NCI-H460 (cell line): Measurements from ENCODE around the gene SEC24A. TPM values are rescaled to one million over a fixed set of nuclear protein-coding genes. Genes with fewer than 3 reads are reported as not detected.
"Not testable (repeated sequence)": the region's sequence is repeated elsewhere in the genome, so short reads cannot be mapped to it uniquely, and the experiment has no call there.

ENCODE experiments used
- DNase-seq: peaks from one replicate; pipeline ENCODE4 v3.0.0-alpha.2; 2016; ENCODE audit warnings: low read depth; ENCODE audit errors: extremely low read depth
- total RNA-seq: library from RNA; depleted of rRNA; stranded (reverse); fragments of >200 nt; shearing (Covaris generic); gene quantifications from 2 replicates; pipeline ENCODE4 v1.2.3, GENCODE V29; 2014

Gene SEC24A
- total RNA-seq, 1 experiment from 2014 or later = 17.3 TPM

DNA sequence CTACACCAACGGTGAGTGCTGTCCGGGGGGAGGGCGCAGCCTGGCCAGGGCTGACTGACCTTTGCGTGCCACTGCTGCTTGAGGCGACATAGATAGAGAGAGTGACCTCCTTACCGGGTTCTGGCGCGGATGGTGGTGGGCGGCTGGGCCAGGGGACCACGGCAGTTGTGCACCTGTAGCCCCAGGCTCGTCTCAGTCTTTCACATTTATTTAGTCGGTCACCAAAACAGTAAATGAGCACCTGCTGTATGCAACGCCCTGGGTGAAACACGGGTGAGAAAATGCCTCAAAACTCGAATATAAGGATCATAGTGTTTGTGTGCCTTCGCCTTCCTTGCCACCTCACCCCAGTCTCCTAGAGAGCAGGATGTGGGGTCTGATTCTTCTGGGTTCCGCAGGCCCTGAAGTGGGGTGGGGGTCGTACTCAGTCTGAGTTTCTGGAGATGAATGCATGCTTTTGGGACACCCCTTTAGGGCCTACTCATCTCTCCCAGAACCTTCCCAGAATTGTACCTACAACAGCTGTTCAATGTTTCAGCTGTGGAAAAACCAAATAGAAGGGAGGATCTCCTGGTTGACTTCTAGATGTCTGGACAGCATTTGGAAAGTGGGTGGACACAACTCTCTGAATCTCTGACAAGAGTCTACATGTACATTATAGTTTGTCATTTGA, 714 bp downstream of the SEC24A start:
- DNase-seq = no peak

DNA sequence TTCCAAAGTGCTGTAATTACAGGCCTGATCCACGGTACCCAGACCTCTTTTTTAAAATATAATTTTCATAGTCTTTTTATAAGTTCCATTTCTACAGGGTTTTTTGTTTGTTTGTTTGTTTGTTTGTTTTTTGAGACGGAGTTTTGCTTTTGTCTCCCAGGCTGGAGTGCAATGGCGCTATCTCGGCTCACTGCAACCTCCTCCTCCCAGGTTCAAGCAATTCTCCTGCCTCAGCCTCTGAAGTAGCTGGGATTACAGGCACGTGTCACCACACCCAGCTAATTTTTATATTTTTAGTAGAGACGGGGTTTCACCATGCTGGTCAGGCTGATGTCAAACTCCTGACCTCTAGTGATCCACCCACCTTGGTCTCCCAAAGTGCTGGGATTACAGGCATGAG, 2.1 kb downstream of the SEC24A start:
- DNase-seq = not testable (repeated sequence)

DNA sequence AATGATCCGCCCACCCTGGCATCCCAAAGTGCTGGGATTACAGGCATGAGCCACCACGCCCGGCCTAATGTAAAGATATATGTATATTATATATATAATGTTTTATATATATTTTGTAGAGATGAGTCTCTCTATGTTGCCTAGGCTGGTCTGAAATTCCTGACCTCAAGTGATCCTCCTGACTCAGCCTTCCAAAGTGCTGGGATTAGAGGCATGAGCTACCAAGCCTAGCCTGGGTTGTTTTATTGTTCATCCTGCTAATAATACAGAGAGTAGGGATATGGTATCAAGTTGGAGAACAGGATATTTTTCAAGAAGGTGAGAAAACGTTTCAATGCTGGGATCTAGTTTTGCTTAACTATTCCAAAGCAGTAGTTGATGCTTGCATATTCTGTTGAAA, 2.9 kb downstream of the SEC24A start:
- no peak for DNase-seq

DNA sequence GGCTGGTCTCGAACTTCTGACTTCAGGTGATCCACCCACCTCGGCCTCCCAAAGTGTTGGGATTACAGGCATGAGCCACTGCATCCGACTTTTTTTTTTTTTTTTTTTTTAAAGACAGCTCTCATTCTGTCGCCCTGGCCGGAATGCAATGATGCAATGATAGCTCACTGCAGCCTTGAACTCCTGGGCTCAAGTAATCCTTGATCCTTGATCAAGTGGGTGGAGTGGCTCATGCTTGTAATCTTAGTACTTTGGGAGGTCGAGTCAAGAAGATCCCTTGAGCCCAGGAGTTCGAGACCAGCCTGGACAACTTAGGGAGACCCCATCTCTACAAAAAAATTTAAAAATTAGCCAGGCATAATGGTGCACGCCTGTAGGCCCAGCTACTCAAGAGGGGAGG, 8.1 kb downstream of the SEC24A start:
- no peak for DNase-seq

DNA sequence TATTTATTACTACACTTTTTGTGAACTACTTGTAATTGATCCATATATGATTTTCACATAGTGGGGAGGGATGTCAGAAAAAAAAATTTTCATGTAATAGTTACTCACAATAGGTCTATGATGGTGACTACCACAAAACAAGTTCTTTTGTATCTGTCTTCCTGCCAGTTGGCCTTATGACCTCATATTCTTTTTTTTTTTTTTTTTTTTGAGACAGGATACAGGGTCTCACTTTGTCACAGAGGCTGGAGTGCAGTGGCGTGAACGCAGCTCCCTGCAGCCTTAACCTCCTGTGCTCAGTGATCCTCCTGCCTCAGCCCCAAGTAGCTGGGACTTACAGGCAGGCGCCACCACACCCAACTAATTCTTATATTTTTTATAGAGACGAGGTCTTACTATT, 10.9 kb downstream of the SEC24A start:
- DNase-seq = no peak

DNA sequence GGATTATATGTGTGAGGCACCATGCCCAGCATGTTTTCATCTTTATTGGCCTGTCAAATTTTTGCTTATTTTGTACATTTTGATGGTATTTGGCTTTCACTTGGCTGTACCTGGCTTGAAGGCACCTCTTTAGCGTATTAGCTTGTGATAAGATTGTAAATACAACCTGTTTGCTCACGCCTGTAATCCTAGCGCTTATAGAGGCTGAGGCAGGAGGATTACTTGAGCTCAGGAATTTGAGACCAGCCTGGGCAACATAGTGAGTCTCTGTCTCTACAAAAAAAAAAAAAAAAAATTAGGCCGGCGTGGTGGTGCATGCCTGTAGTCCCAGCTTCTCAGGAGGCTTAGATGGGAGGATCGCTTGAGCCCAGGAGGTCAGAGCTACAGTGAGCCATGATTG, 11.3 kb downstream of the SEC24A start:
- DNase-seq = no peak

DNA sequence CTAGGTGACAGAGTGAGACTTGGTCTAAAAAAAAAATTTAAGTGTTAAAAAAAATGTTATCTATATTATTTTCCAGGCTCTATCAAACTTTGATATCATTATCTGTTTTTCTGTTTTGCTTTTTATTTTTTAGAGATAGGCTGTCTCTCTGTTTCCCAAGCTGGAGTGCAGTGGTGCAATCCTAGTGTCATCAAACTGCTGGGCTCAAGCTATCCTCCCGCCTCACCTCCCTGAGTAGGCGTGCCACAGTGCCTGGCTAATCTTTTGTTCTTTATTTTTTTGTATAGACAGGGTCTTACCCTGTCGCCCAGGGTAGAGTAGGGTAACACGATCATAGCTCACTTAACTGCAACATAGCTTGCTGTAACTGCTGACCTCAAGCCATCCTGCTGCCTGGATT, 14.4 kb downstream of the SEC24A start:
- DNase-seq = no peak

DNA sequence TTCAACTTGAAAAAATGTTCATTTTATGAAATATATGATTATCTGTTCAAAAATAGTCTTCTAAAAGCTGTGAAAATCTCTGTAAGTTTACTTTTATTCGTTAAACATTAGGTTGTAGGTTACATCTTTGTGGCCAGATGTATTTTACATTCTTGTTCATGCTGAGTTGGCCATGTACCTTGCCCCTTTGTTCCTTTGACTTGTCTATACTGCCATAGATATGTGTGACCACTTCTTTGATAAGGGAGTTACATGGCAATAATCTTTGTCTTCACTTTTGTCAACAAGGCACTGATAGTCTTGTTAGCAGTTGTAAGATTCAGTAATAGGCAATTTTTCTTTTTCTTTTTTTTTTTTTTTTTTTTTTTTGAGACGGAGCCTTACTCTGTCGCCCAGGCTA, 15.9 kb downstream of the SEC24A start:
- no peak for DNase-seq

DNA sequence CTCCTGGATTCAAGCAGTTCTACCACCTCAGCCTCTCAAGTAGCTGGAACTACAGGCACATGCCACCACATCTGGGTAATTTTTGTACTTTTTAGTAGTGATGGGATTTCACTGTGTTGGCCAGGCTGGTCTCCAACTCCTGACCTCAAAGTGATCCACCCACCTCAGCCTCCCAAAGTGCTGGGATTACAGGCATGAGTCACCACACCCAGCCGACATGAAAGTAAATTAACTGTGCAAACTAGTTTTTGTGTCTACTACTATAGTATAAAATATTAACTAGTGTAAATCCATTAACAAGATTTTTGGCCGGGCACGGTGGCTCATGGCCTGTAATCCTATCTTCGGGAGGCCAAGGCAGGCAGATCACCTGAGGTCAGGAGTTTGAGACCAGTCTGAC, 25.0 kb downstream of the SEC24A start:
- not testable (repeated sequence) for DNase-seq

DNA sequence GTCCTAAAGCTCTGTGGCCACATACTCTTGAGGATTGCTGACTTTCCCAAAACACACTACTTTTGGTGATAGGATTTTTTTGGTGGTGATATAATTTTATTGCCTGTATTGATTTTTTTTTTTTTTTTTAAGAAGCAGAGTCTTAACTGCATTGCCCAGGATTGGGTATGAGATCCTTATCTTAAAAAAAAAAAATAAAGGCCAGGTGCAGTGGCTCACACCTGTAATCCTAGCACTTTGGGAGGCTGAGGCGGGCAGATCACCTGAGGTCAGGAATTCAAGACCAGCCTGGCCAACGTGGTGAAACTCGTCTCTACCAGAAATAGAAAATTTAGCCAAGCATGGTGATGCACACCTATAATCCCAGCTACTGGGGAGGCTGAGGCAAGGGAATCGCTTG, 28.8 kb downstream of the SEC24A start:
- not testable (repeated sequence) for DNase-seq

DNA sequence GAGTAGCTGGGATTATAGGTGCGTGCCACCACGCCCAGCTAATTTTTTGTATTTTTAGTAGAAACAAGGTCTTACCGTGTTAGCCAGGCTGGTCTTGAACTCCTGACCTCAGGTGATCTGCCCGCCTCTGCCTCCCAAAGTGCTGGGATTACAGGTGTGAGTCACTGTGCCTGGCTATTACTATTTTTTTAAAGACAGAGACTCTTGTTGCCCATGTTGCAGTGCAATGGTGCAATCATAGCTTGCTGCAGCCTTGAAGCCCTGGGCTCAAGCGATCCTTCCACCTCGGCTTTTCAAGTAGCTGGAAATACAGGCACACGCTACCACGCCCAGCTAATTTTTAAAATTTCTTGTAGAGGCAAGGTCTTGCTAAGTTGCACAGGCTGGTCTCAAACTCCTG, 41.6 kb downstream of the SEC24A start:
- not testable (repeated sequence) for DNase-seq

DNA sequence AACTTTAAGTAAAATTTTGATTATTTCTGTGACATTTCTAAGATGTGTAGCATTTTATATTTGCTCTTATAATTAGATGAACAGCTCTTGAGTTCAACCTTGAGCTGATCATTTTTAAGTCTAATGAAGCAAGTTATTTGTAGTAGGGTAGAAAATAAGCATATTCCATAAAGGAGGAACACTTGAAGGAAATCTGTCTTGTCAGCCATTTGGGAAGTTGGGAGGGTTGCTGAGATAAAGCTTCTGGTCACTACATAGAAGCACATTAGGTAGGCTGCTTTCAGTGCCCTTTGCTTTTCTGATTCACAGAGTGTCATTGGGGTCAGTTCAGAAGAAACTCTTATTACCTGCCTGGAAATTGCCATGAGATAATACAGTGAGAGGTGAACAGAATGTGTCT, 44.1 kb downstream of the SEC24A start:
- DNase-seq = no peak

DNA sequence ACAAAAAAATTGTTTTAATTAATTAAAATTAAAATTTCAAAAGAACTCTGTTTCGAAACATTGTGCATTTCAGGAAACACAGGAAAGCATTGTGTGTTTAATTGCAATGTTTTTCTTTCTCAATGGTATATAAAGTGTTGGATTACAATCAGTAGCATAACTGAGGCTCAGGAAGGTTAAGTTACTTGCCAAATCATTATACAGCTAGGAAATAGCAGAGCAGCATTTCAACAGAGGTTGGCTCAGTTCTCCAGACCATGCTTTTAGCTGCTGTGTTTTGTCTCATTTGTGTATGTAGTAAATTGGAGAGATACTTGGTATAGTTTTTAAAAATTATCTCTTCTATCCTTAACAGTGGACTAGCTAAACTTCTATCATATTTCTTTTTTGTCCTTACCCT, 59.7 kb downstream of the SEC24A start:
- DNase-seq = no peak

DNA sequence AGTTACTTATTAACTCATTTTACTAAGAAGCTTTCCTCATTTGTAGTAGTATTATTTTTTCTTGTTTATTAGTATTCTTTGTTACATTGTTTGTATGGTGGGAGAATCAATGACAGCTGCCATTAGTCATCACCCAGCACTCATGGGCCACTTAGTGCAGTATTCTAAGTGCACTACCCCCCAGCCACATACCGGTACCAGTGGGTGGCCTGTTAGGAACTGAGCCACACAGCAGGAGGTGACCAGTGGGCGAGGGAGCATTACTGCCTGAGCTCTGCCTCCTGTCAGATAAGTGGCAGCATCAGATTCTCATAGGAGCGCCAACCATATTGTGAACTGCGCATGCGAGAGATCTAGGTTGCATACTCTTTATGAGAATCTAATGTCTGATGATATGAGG, 65.5 kb downstream of the SEC24A start:
- no peak for DNase-seq

DNA sequence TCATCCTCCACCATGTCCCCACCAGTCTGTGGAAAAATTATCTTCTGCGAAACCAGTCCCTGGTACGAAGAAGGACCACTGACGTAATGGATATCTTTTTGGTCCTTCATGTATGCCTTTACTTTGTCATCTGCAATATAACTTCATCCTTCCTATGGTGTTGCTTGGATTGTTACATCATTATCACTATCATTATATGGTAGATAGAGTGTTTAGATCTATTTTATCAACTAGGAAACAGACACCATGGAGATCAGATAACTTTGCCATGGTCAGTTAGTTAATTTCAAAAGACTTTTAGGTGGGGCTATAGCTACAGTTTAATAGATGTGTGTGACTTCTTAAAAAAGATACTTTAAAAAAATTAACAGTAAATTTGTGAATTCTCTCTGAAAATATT, 66.0 kb downstream of the SEC24A start:
- no peak for DNase-seq

DNA sequence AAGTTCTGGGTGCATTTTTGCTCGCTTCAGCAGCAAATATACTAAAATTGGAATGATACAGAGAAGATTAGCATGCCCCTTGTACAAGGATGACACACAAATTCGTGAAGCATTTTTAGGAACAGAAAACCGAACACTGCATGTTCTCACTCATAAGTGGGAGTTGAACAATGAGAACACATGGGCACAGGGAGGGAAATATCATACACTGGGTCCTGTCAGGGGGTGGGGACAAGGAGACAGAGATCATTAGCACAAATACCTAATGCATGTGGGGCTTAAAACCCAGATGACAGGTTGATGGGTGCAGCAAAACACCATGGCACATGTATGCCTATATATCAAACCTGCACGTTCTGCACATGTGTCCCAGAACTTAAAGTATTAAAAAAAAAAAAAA, 66.9 kb downstream of the SEC24A start:
- DNase-seq = not testable (repeated sequence)

DNA sequence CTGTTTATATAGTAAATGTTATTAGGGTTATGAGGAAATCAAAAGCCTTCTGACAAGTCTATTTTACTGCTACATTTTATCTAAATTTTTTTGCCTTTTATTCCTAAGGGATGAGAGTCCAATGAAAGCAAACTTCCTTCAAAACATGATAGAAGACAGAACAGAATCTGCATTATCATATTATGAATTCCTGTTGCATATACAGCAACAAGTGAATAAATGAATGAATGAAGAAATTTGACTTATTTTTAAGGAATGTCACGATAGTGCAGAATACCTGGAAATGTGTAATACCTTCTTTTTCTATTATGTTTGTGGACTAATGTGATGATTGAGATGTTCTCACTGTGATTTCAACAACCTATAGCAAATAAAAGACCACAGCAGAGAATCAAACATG, 76.3 kb downstream of the SEC24A start:
- no peak for DNase-seq

DNA sequence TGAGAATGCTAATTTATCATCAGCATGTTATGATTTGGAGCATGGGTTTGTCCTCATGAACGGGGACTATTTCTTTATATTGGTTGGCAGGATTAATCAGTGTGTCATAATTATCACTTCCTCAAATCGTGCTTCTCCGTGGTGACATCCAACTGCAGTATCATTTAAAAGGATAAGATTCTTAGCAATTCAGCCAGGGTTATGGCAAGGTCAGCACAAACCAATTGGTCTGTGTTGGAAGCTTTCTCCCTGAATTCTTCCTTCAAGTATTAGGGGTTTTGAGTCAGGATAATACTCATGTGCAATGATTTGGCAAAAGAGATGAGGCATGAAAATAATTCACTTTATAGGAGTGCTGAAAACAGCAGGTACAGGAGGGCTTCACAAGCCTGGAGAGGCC, 84.2 kb downstream of the SEC24A start:
- no peak for DNase-seq

DNA sequence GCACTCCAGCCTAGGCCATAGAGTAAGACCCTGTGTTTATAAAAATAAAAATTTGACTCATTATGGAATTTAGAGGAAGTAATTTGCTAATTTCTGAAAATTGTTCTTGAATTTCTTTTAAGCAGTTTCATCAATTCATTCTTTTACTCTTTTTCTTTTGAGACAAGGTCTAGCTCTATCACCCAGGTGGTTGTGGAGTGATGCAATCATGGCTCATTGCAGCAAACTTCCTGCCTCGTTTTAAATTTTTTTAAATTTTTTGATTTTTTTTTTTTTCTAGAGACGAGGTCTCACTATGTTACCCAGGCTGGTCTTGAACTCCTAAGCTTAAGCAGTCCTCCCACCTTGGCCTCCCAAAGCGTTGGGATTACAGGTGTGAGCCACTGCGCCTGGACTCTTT, 86.7 kb downstream of the SEC24A start:
- no peak for DNase-seq

DNA sequence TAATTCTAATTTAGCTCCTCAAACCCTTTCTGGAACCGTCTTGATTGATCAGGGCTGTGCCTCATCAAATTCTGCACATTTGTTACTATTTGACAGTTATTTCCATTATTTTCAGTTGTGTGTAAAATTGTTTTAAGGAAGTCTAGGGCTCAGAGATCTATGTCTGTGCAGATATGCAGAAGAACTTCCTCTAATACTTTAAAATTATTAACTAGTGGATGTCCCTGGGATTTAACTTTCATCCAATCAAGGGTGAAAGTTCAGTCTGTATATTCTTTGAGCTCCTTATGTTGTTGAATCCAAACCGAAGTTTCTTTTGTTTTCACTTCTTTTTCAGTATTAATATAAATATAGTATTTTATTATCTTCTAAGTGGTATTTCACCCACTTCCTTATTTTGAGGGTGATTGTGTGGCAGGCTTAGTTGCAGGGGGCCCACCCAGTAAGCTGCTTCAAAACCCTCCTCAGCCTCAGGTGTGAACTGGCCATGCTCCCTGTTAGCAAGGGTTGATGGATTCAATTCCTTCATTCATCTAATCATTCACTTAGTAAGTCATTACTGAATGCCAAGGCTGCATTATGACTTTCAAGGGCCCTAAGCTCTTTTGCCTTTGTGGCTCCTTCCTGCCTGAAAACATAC, 87.7 kb downstream of the SEC24A start:
- no peak for DNase-seq

DNA sequence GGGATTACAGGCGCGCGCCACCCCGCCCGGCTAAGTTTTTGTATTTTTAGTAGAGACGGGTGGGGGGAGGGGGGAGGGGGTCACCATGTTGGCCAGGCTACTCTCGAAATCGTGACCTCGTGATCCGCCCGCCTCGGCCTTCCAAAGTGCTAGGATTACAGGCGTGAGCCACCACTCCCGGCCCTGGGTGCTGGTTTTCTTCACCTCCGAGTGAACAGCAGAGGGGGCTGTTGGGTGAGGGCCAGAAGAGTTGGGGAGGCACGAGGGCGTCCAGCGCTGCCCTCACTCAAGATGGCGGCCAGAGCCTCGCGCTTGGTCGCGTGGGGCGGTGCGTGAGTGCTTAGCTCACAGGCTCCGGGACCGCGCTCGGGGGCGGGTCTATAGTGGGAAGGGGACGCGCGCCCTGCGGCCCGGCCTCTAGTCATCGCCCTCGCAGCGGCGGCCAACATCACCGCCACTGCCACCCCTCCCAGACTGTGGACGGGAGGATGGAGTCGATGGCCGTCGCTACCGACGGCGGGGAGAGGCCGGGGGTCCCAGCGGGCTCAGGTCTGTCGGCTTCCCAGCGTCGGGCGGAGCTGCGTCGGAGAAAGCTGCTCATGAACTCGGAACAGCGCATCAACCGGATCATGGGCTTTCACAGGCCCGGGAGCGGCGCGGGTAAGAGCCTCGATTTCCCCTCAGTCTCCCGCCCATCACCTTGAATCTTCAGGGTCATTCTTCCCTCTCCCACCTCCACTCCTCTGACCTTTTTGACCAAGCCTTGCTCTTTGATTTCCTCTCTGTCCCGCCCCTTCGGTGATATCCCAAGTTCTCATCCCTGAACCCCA, 89.8 kb downstream of the SEC24A start, which contains the start of gene CAMLG:
Gene CAMLG (plus strand): TSS at position 416 of the 830 bp plus-strand sequence. CDS start 73 bp downstream, at position 489.
- peak; percentile 97 for DNase-seq
